22Rv1 (cell line): ENCODE data around the gene FREY1.

Experiments
- ZFX ChIP-seq: fragments of 450-650 bp; IDR thresholded peaks from 2 replicates; pipeline ENCODE4 v1.6.1; 2017; ENCODE audit warnings: antibody characterized with exemption, borderline replicate concordance
- TF ChIP-seq, protein P1 (sequence below): fragments of 450-650 bp; IDR thresholded peaks from 2 replicates; pipeline ENCODE4 v1.5.1; 2017; ENCODE audit warnings: mild to moderate bottlenecking

- TF ChIP-seq, protein P1, sequence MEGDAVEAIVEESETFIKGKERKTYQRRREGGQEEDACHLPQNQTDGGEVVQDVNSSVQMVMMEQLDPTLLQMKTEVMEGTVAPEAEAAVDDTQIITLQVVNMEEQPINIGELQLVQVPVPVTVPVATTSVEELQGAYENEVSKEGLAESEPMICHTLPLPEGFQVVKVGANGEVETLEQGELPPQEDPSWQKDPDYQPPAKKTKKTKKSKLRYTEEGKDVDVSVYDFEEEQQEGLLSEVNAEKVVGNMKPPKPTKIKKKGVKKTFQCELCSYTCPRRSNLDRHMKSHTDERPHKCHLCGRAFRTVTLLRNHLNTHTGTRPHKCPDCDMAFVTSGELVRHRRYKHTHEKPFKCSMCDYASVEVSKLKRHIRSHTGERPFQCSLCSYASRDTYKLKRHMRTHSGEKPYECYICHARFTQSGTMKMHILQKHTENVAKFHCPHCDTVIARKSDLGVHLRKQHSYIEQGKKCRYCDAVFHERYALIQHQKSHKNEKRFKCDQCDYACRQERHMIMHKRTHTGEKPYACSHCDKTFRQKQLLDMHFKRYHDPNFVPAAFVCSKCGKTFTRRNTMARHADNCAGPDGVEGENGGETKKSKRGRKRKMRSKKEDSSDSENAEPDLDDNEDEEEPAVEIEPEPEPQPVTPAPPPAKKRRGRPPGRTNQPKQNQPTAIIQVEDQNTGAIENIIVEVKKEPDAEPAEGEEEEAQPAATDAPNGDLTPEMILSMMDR = peak; percentile 75
- TF ChIP-seq ZFX = no peak
These were observed 34.3 kb downstream of the FREY1 start for GRCh38 chr11:45872651-45873356.
